Immature natural killer cell (primary cell): ENCODE results near the gene ANKRD27. TPM values are rescaled to one million over a fixed set of nuclear protein-coding genes. Genes with fewer than 3 reads are reported as not detected.
"Not testable (repeated sequence)": the region's sequence is repeated elsewhere in the genome, so short reads cannot be mapped to it uniquely, and the experiment has no call there.

ENCODE experiments used
- DNase-seq, 3 donors: peaks; one replicate each; pipeline ENCODE4 v3.0.0; 2022; ENCODE audit warnings: mixed read lengths in 1 of 3
- H3K27ac Mint-ChIP-seq, 6 donors: one replicate each; pipeline ENCODE4 v1.8.0; 2020; ENCODE audit warnings: mixed read lengths in 6 of 6, mild to moderate bottlenecking in 5 of 6, inconsistent platforms in 4 of 6, moderate library complexity in 3 of 6
- H3K27me3 Mint-ChIP-seq, 3 donors: one replicate each; pipeline ENCODE4 v1.8.0; 2020 to 2021; ENCODE audit warnings: low read depth in 3 of 3, mild to moderate bottlenecking in 3 of 3, mixed read lengths in 3 of 3, moderate library complexity in 3 of 3, inconsistent platforms in 1 of 3
- H3K36me3 Mint-ChIP-seq, 3 donors: one replicate each; pipeline ENCODE4 v1.8.0; 2020; ENCODE audit warnings: mixed read lengths in 3 of 3, inconsistent platforms in 2 of 3, mild to moderate bottlenecking in 2 of 3
- H3K4me1 Mint-ChIP-seq, 2 donors: one replicate each; pipeline ENCODE4 v1.8.0; 2020; ENCODE audit warnings: inconsistent platforms in 2 of 2, mild to moderate bottlenecking in 2 of 2, mixed read lengths in 2 of 2, moderate library complexity in 1 of 2
- H3K4me3 Mint-ChIP-seq, 5 donors: one replicate each; pipeline ENCODE4 v1.8.0; 2020; ENCODE audit warnings: mild to moderate bottlenecking in 5 of 5, mixed read lengths in 5 of 5, inconsistent platforms in 3 of 5, moderate library complexity in 3 of 5
- H3K9me3 Mint-ChIP-seq, 6 donors: one replicate each; pipeline ENCODE4 v1.8.0; 2020; ENCODE audit warnings: mild to moderate bottlenecking in 6 of 6, mixed read lengths in 6 of 6, inconsistent platforms in 4 of 6, moderate library complexity in 3 of 6
- polyA plus RNA-seq, 3 donors: library from polyadenylated mRNA; unstranded; fragments of 300-500 nt; fragmentation: Illumina TruSeq; gene quantifications; one replicate each; pipeline ENCODE4 v1.2.3, GENCODE V29; 2021

Gene ANKRD27
- polyA plus RNA-seq, result 10 to 100 TPM; 10.2 to 22.3 (median 13.2) TPM

DNA sequence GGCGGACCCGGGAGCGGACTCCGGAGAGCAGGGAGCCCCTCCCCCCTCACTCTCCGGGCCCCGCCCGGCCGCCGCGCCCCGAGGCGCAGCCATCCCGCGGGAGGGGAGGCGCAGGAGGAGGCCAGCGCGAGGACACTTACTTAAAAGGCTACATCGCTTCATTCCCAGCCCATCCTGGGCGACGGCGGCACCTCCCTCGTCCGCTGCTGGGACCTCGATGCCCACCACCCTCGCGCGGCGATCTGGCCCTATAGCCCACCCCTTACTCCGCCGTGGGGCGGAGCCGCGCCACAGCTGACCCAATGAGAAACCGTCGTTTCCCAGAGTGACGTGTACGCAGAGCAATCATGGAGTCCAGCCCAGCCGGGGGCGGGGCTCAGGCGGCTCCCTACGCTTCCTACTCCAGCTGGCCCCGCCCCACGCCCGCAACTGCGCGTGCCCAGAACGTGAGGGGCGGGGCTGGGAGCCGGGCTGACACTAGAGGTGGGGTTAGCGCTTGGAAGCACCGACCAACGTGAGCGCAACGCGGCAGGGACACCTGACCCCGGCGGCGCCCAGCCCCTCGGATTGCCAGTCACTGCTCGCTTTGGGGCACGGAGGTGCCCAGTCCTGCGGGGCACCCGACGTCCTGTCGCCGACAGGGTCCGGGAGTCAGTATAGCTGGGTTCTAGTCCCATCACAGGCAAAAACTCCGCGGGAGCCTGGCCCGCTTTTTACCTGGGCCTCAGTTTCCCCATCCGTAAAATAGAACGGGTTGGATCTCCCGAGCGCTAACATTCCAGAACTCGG lies at the start of gene ANKRD27:
TSS of gene ANKRD27 (minus strand) at position 250 of the 789 bp plus-strand sequence. CDS start 16,165 bp downstream, outside the sequence.
- Mint-ChIP-seq H3K4me3 (peak within 1 kb of the TSS; percentile 93 to 95 (median 94)), H3K27me3 (peaks cover 14 to 16% (median 14%) of the 10 kb centered on the region in 3 donors), H3K4me1 (peaks cover 40 to 45% of the 10 kb centered on the region in 2 donors), H3K9me3 (no peaks in the 10 kb centered on the region), H3K36me3 (peaks cover 0 to under 1% (median 0%) of the 10 kb centered on the region in 3 donors), H3K27ac (peak within 1 kb of the TSS; percentile 73 to 89 (median 87))
- peak; percentile 98 to 99 (median 99) for DNase-seq

- Mint-ChIP-seq H3K36me3 (peaks cover 0 to 4% (median 0%) of the 10 kb centered on the region in 3 donors), H3K4me3 (no peak overlapping the region), H3K27me3 (peaks cover 0 to 3% (median 2%) of the 10 kb centered on the region in 3 donors), H3K9me3 (no peaks in the 10 kb centered on the region), H3K4me1 (no peaks in the 10 kb centered on the region), H3K27ac (no peak overlapping the region)
- DNase-seq, result no peak
Observed at GRCh38 chr19:32720936-32721250, 45.9 kb upstream of the ANKRD27 start.

- Mint-ChIP-seq H3K9me3 (no peaks in the 10 kb centered on the region), H3K4me1 (no peaks in the 10 kb centered on the region), H3K27me3 (peaks cover 0 to 3% (median 2%) of the 10 kb centered on the region in 3 donors)
Observed at GRCh38 chr19:32720216-32720935, 45.4 kb upstream of the ANKRD27 start.

GRCh38 chr19:32719611-32720059 lies 44.7 kb upstream of the ANKRD27 start, which contains the start of gene TDRD12:
Gene TDRD12, plus strand, starts transcription at chr19:32719767. Its CDS starts 306 bp downstream, at chr19:32720073.
- no peak within 1 kb of the TSS for H3K4me3 Mint-ChIP-seq
- H3K36me3 Mint-ChIP-seq, result peaks cover 0 to 12% (median 8%) of the 10 kb centered on the region in 3 donors
- DNase-seq, result no peak
- no peaks in the 10 kb centered on the region for H3K9me3 Mint-ChIP-seq
- H3K27ac Mint-ChIP-seq, result no peak within 1 kb of the TSS
- peaks cover 0 to 3% (median 2%) of the 10 kb centered on the region in 3 donors for H3K27me3 Mint-ChIP-seq
- no peaks in the 10 kb centered on the region for H3K4me1 Mint-ChIP-seq

More at GRCh38 chr19:32720216-32720935, 45.4 kb upstream of the ANKRD27 start:
- Mint-ChIP-seq H3K36me3 (peaks cover 0 to 4% (median under 1%) of the 10 kb centered on the region in 3 donors), H3K27ac (no peak overlapping the region), H3K4me3 (no peak overlapping the region)
- no peak for DNase-seq

GRCh38 chr19:32718286-32718685 lies 43.3 kb upstream of the ANKRD27 start:
- DNase-seq, result no peak
- peaks cover 0 to 3% (median 0%) of the 10 kb centered on the region in 3 donors for H3K27me3 Mint-ChIP-seq
- H3K36me3 Mint-ChIP-seq, result peaks cover 0 to 18% (median 12%) of the 10 kb centered on the region in 3 donors
- no peaks in the 10 kb centered on the region for H3K4me1 Mint-ChIP-seq
- no peaks in the 10 kb centered on the region for H3K9me3 Mint-ChIP-seq
- H3K4me3 Mint-ChIP-seq, result no peak overlapping the region
- peak overlapping the region in 2 of 6 donors; percentile 33 to 40 for H3K27ac Mint-ChIP-seq

GRCh38 chr19:32717496-32717895 lies 42.5 kb upstream of the ANKRD27 start:
- Mint-ChIP-seq H3K36me3 (peaks cover 0 to 22% (median 14%) of the 10 kb centered on the region in 3 donors), H3K27ac (no peak overlapping the region), H3K27me3 (peaks cover 0 to 3% (median 0%) of the 10 kb centered on the region in 3 donors), H3K9me3 (no peaks in the 10 kb centered on the region), H3K4me1 (no peaks in the 10 kb centered on the region), H3K4me3 (no peak overlapping the region)
- no peak for DNase-seq

DNA sequence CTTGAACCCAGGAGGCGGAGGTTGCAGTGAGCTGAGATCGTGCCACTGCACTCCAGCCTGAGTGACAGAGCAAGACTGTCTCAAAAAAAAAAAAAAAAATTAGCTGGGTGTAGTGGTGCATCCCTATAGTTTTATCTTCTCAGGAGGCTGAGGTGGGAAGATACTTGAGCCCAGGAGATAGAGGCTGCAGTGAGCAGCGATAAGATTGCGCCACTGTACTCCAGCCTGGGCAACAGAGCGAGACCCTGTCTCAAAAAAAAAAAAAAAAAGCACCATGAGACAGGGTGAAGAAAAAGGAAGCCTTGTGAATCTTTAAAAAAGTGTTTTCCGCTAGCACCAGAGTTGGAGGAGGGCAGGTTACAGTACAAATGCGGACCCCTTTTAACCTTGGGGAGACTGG lies 41.2 kb upstream of the ANKRD27 start:
- H3K36me3 Mint-ChIP-seq, result peaks cover 0 to 23% (median 14%) of the 10 kb centered on the region in 3 donors
- H3K4me3 Mint-ChIP-seq, H3K9me3 Mint-ChIP-seq, DNase-seq, H3K27ac Mint-ChIP-seq, H3K27me3 Mint-ChIP-seq, H3K4me1 Mint-ChIP-seq: not testable (repeated sequence)

DNA sequence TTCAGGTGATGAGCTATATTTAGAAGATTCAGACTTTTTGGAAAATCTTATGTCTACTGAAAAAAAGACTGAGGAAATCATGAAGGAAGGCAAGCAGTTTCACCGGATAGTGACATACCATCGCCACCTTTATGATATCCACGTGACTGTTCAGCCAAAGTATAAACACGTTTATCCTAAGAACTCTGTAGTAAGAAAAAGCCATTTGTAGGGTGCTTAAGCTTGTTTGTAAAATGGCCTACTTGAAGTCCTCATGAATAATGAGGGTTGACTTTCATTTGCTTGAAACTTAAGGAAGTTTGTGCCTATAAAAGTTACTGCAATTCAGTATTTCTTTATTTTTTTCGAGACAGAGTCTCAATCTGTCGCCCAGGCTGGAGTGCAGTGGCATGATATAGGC lies 36.8 kb upstream of the ANKRD27 start:
- Mint-ChIP-seq H3K9me3 (no peaks in the 10 kb centered on the region), H3K4me1 (peaks cover 15 to 16% of the 10 kb centered on the region in 2 donors), H3K36me3 (peaks cover 0 to 23% (median 17%) of the 10 kb centered on the region in 3 donors), H3K27ac (no peak overlapping the region), H3K4me3 (no peak overlapping the region), H3K27me3 (no peaks in the 10 kb centered on the region)
- DNase-seq, result no peak

- Mint-ChIP-seq H3K4me1 (peaks cover 19 to 25% of the 10 kb centered on the region in 2 donors), H3K4me3 (no peak overlapping the region), H3K27ac (peak overlapping the region in 5 of 6 donors; percentile 3 to 74 (median 50)), H3K27me3 (no peaks in the 10 kb centered on the region), H3K9me3 (peaks cover 2 to 8% (median 5%) of the 10 kb centered on the region in 6 donors), H3K36me3 (peaks cover 5 to 26% (median 19%) of the 10 kb centered on the region in 3 donors)
- no peak for DNase-seq
Observed at GRCh38 chr19:32709032-32709431, 34.1 kb upstream of the ANKRD27 start.

- DNase-seq, result no peak
- Mint-ChIP-seq H3K27ac (peak overlapping the region in 4 of 6 donors; percentile 14 to 74 (median 35)), H3K4me3 (no peak overlapping the region), H3K27me3 (no peaks in the 10 kb centered on the region), H3K36me3 (peaks cover 8 to 27% (median 21%) of the 10 kb centered on the region in 3 donors), H3K9me3 (peaks cover 2 to 11% (median 7%) of the 10 kb centered on the region in 6 donors), H3K4me1 (peaks cover 19 to 25% of the 10 kb centered on the region in 2 donors)
Observed at GRCh38 chr19:32708457-32708856, 33.5 kb upstream of the ANKRD27 start.

GRCh38 chr19:32704006-32704405 lies 29.0 kb upstream of the ANKRD27 start:
- Mint-ChIP-seq H3K36me3 (peaks cover 11 to 35% (median 21%) of the 10 kb centered on the region in 3 donors), H3K9me3 (peaks cover 2 to 11% (median 7%) of the 10 kb centered on the region in 6 donors), H3K4me1 (peaks cover 38 to 59% of the 10 kb centered on the region in 2 donors)
- H3K4me3 Mint-ChIP-seq, H3K27me3 Mint-ChIP-seq, H3K27ac Mint-ChIP-seq, DNase-seq: not testable (repeated sequence)

DNA sequence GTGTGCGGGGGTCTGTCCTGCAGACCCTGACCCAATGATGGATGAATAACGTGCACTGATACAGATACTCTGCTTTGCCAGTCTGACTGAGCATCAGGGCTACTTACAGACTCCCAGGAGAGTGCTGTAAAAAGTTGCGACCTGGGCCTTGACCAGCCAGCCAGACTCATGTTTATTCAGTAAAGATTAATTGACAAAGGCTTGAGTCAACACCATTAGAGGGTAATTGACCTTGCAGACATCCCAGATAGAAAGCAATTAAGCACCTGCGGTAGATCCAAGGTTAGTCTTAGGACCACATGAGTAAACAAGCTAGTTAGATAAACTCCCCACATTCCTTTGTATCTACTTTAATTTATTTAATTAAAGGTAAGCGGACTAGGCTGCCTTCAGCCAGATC lies 27.0 kb upstream of the ANKRD27 start:
- no peak for DNase-seq
- H3K36me3 Mint-ChIP-seq, result peaks cover 11 to 39% (median 21%) of the 10 kb centered on the region in 3 donors
- peaks cover 0 to 2% (median 2%) of the 10 kb centered on the region in 3 donors for H3K27me3 Mint-ChIP-seq
- H3K9me3 Mint-ChIP-seq, result peaks cover 2 to 11% (median 7%) of the 10 kb centered on the region in 6 donors
- H3K27ac Mint-ChIP-seq, result peak overlapping the region in 1 of 6 donors; percentile 62
- no peak overlapping the region for H3K4me3 Mint-ChIP-seq
- H3K4me1 Mint-ChIP-seq, result peaks cover 44 to 70% of the 10 kb centered on the region in 2 donors

- Mint-ChIP-seq H3K4me1 (peaks cover 56 to 76% of the 10 kb centered on the region in 2 donors), H3K36me3 (peaks cover 13 to 34% (median 15%) of the 10 kb centered on the region in 3 donors), H3K9me3 (peaks cover 2 to 11% (median 7%) of the 10 kb centered on the region in 6 donors), H3K27ac (peak overlapping the region in 1 of 6 donors; percentile 24)
- DNase-seq, H3K4me3 Mint-ChIP-seq, H3K27me3 Mint-ChIP-seq: not testable (repeated sequence)
Observed at GRCh38 chr19:32700129-32700528, 25.1 kb upstream of the ANKRD27 start.
